Stimulated activated CD8-positive, alpha-beta memory T cell treated with anti-CD3 and anti-CD28 coated beads, Interleukin-15, amount 100 ng/mL, for 48 hours (primary cell): ENCODE measurements around the gene GRIN3B.

Experiments
- DNase-seq, 2 donors: peaks; one replicate each; pipeline ENCODE4 v3.0.0-alpha.2; 2020; ENCODE audit warnings: low read depth in 2 of 2

GRIN3B gene

GRCh38 chr19:1007399-1008251 is 7.4 kb downstream of the GRIN3B start:
- DNase-seq, result no peak

- no peak for DNase-seq
These were observed 8.2 kb downstream of the GRIN3B start for GRCh38 chr19:1008268-1009040.

GRCh38 chr19:1009041-1009980 is 9.1 kb downstream of the GRIN3B start:
- no peak for DNase-seq

GRCh38 chr19:1009981-1010538 is 9.8 kb downstream of the GRIN3B start:
- DNase-seq, result no peak

GRCh38 chr19:1010586-1011510 is 10.6 kb downstream of the GRIN3B start:
- DNase-seq, result no peak

GRCh38 chr19:1011831-1012333 is 11.7 kb downstream of the GRIN3B start:
- DNase-seq, result no peak

- no peak for DNase-seq
These were observed 12.1 kb downstream of the GRIN3B start for GRCh38 chr19:1012334-1012733.

- no peak for DNase-seq
These were observed 13.0 kb downstream of the GRIN3B start for GRCh38 chr19:1013218-1013617.

- no peak for DNase-seq
These were observed 14.2 kb downstream of the GRIN3B start for GRCh38 chr19:1014161-1015060.

- DNase-seq, result no peak
These were observed 15.0 kb downstream of the GRIN3B start for GRCh38 chr19:1015061-1015781.

- DNase-seq, result no peak
These were observed 15.8 kb downstream of the GRIN3B start for GRCh38 chr19:1015782-1016646.

GRCh38 chr19:1016647-1017114 is 16.5 kb downstream of the GRIN3B start:
- no peak for DNase-seq

- DNase-seq, result no peak
These were observed 17.1 kb downstream of the GRIN3B start for GRCh38 chr19:1017115-1017905.

GRCh38 chr19:1017906-1018305 is 17.7 kb downstream of the GRIN3B start:
- DNase-seq, result no peak

- DNase-seq, result no peak
These were observed 18.2 kb downstream of the GRIN3B start for GRCh38 chr19:1018393-1018792.

GRCh38 chr19:1018932-1019615 is 18.9 kb downstream of the GRIN3B start:
- DNase-seq, result no peak
